Activated CD4-positive, alpha-beta T cell treated with anti-CD3 and anti-CD28 coated beads, Interleukin-2, amount 10 ng/mL, durations not matched to agents 24 days and 14 days (primary cell): Measurements from ENCODE around the gene PRR23E. TPM values are rescaled to one million over a fixed set of nuclear protein-coding genes. Genes with fewer than 3 reads are reported as not detected.

Experiments
- DNase-seq: peaks from one replicate; pipeline ENCODE4 v3.0.0; 2022
- H3K27ac Mint-ChIP-seq: one replicate; pipeline ENCODE4 v1.8.0; 2022; ENCODE audit warnings: mild to moderate bottlenecking, mixed read lengths
- H3K27me3 Mint-ChIP-seq: one replicate; pipeline ENCODE4 v1.8.0; 2022; ENCODE audit warnings: mixed read lengths
- H3K36me3 Mint-ChIP-seq: one replicate; pipeline ENCODE4 v1.8.0; 2022; ENCODE audit warnings: low read depth, mild to moderate bottlenecking, mixed read lengths
- H3K4me1 Mint-ChIP-seq: one replicate; pipeline ENCODE4 v1.8.0; 2021; ENCODE audit warnings: mixed read lengths
- H3K4me3 Mint-ChIP-seq: one replicate; pipeline ENCODE4 v1.8.0; 2022; ENCODE audit warnings: mild to moderate bottlenecking, moderate library complexity, mixed read lengths
- H3K9me3 Mint-ChIP-seq: one replicate; pipeline ENCODE4 v1.8.0; 2021; ENCODE audit warnings: mixed read lengths
- intact Hi-C: fragments of 100-400 bp; cut with micrococcal nuclease; formaldehyde crosslinking; loops from one replicate; pipeline ENCODE4 v1.15.1; 2023
- total RNA-seq: library from RNA; stranded (reverse); gene quantifications from 2 replicates; pipeline ENCODE4 v1.2.3, GENCODE V29; 2022

Gene PRR23E
- total RNA-seq, 1 donor from 2014 or later = not detected

GRCh38 chr3:127184870-127185216, 8.1 kb upstream of the PRR23E start:
- H3K4me3 Mint-ChIP-seq = no peak overlapping the region
- H3K27ac Mint-ChIP-seq = no peak overlapping the region
- H3K27me3 Mint-ChIP-seq = peaks cover 5% of the 10 kb centered on the region
- no peak for DNase-seq
- no peaks in the 10 kb centered on the region for H3K9me3 Mint-ChIP-seq
- no peaks in the 10 kb centered on the region for H3K36me3 Mint-ChIP-seq
- intact Hi-C loops = no loop called here
- H3K4me1 Mint-ChIP-seq = no peaks in the 10 kb centered on the region

GRCh38 chr3:127185268-127185667, 7.7 kb upstream of the PRR23E start:
- no peak for DNase-seq
- Mint-ChIP-seq H3K4me3 (no peak overlapping the region), H3K36me3 (no peaks in the 10 kb centered on the region), H3K9me3 (no peaks in the 10 kb centered on the region), H3K27ac (no peak overlapping the region), H3K4me1 (no peaks in the 10 kb centered on the region), H3K27me3 (peaks cover 5% of the 10 kb centered on the region)
- intact Hi-C loops = no loop called here

GRCh38 chr3:127185962-127186674, 6.8 kb upstream of the PRR23E start:
- Mint-ChIP-seq H3K4me3 (no peak overlapping the region), H3K27ac (no peak overlapping the region), H3K9me3 (no peaks in the 10 kb centered on the region), H3K27me3 (peaks cover 5% of the 10 kb centered on the region), H3K4me1 (no peaks in the 10 kb centered on the region), H3K36me3 (no peaks in the 10 kb centered on the region)
- intact Hi-C loops = no loop called here
- no peak for DNase-seq

- Mint-ChIP-seq H3K4me3 (no peak overlapping the region), H3K9me3 (peaks cover 5% of the 10 kb centered on the region), H3K36me3 (no peaks in the 10 kb centered on the region), H3K27me3 (peaks cover 5% of the 10 kb centered on the region), H3K27ac (no peak overlapping the region), H3K4me1 (no peaks in the 10 kb centered on the region)
- DNase-seq = no peak
- intact Hi-C loops = no loop called here
Measured at GRCh38 chr3:127187316-127187715, 5.6 kb upstream of the PRR23E start.

GRCh38 chr3:127193341-127193740, 410 bp downstream of the PRR23E start:
- no peak for DNase-seq
- intact Hi-C loops = no loop called here
- Mint-ChIP-seq H3K4me3 (no peak overlapping the region), H3K9me3 (peaks cover 5% of the 10 kb centered on the region), H3K4me1 (no peaks in the 10 kb centered on the region), H3K27ac (no peak overlapping the region), H3K27me3 (peaks cover 3% of the 10 kb centered on the region), H3K36me3 (no peaks in the 10 kb centered on the region)

- Mint-ChIP-seq H3K27ac (no peak overlapping the region), H3K9me3 (peaks cover 5% of the 10 kb centered on the region), H3K4me1 (no peaks in the 10 kb centered on the region), H3K27me3 (peaks cover 4% of the 10 kb centered on the region), H3K36me3 (no peaks in the 10 kb centered on the region), H3K4me3 (no peak overlapping the region)
- intact Hi-C loops = no loop called here
- no peak for DNase-seq
Measured at GRCh38 chr3:127193775-127194174, 844 bp downstream of the PRR23E start.

GRCh38 chr3:127194601-127195187, 1.8 kb downstream of the PRR23E start:
- no peaks in the 10 kb centered on the region for H3K36me3 Mint-ChIP-seq
- DNase-seq = no peak
- peaks cover 3% of the 10 kb centered on the region for H3K27me3 Mint-ChIP-seq
- H3K9me3 Mint-ChIP-seq = peaks cover 5% of the 10 kb centered on the region
- intact Hi-C loops = no loop called here
- no peak overlapping the region for H3K27ac Mint-ChIP-seq
- no peaks in the 10 kb centered on the region for H3K4me1 Mint-ChIP-seq
- H3K4me3 Mint-ChIP-seq = no peak overlapping the region

- H3K36me3 Mint-ChIP-seq = no peaks in the 10 kb centered on the region
Measured at GRCh38 chr3:127195417-127195816, 2.5 kb downstream of the PRR23E start.

GRCh38 chr3:127196002-127196401, 3.1 kb downstream of the PRR23E start:
- Mint-ChIP-seq H3K4me3 (no peak overlapping the region), H3K4me1 (no peaks in the 10 kb centered on the region), H3K36me3 (no peaks in the 10 kb centered on the region), H3K27me3 (peaks cover 6% of the 10 kb centered on the region), H3K9me3 (peaks cover 5% of the 10 kb centered on the region), H3K27ac (no peak overlapping the region)
- peak; percentile 45 for DNase-seq
- intact Hi-C loops = no loop called here

More at GRCh38 chr3:127195417-127195816, 2.5 kb downstream of the PRR23E start:
- Mint-ChIP-seq H3K27me3 (peaks cover 3% of the 10 kb centered on the region), H3K9me3 (peaks cover 5% of the 10 kb centered on the region), H3K4me3 (no peak overlapping the region), H3K4me1 (no peaks in the 10 kb centered on the region), H3K27ac (no peak overlapping the region)
- no peak for DNase-seq
- intact Hi-C loops = no loop called here

- intact Hi-C loops = no loop called here
- H3K27ac Mint-ChIP-seq = no peak overlapping the region
- peak; percentile 43 for DNase-seq
- H3K9me3 Mint-ChIP-seq = peaks cover 3% of the 10 kb centered on the region
- H3K4me3 Mint-ChIP-seq = no peak overlapping the region
- peaks cover 6% of the 10 kb centered on the region for H3K27me3 Mint-ChIP-seq
- H3K4me1 Mint-ChIP-seq = no peaks in the 10 kb centered on the region
- H3K36me3 Mint-ChIP-seq = no peaks in the 10 kb centered on the region
Measured at GRCh38 chr3:127196466-127197299, 3.8 kb downstream of the PRR23E start.

- Mint-ChIP-seq H3K4me3 (no peak overlapping the region), H3K27me3 (peaks cover 8% of the 10 kb centered on the region), H3K4me1 (no peaks in the 10 kb centered on the region), H3K36me3 (no peaks in the 10 kb centered on the region), H3K27ac (no peak overlapping the region), H3K9me3 (peaks cover under 1% of the 10 kb centered on the region)
- no peak for DNase-seq
- intact Hi-C loops = no loop called here
Measured at GRCh38 chr3:127197300-127198189, 4.6 kb downstream of the PRR23E start.

GRCh38 chr3:127200086-127200691, 7.3 kb downstream of the PRR23E start:
- Mint-ChIP-seq H3K9me3 (peaks cover 5% of the 10 kb centered on the region), H3K4me3 (no peak overlapping the region), H3K36me3 (no peaks in the 10 kb centered on the region), H3K27me3 (peaks cover 13% of the 10 kb centered on the region), H3K4me1 (no peaks in the 10 kb centered on the region), H3K27ac (no peak overlapping the region)
- no peak for DNase-seq
- intact Hi-C loops = no loop called here

- Mint-ChIP-seq H3K27ac (no peak overlapping the region), H3K4me1 (no peaks in the 10 kb centered on the region), H3K27me3 (peaks cover 13% of the 10 kb centered on the region), H3K9me3 (peaks cover 5% of the 10 kb centered on the region), H3K4me3 (no peak overlapping the region), H3K36me3 (no peaks in the 10 kb centered on the region)
- intact Hi-C loops = no loop called here
- no peak for DNase-seq
Measured at GRCh38 chr3:127203024-127203423, 10.1 kb downstream of the PRR23E start.
